Retinal pigment epithelial cell (primary cell): Measurements from ENCODE around the gene NEURL1.

Experiments used
- DNase-seq: peaks from one replicate; pipeline ENCODE4 v3.0.0-alpha.2; 2010; ENCODE audit warnings: low read depth
- H3K4me3 ChIP-seq: 2 replicates; pipeline ENCODE4 v1.5.1; 2011; ENCODE audit warnings: mild to moderate bottlenecking, low read length, control low read depth, moderate library complexity
- TF ChIP-seq, protein P1 (sequence below): conservative IDR thresholded peaks from 2 replicates; pipeline ENCODE4 v1.5.1; 2011; ENCODE audit warnings: low read depth, low read length, control low read depth, inconsistent platforms

The NEURL1 gene, protein sequence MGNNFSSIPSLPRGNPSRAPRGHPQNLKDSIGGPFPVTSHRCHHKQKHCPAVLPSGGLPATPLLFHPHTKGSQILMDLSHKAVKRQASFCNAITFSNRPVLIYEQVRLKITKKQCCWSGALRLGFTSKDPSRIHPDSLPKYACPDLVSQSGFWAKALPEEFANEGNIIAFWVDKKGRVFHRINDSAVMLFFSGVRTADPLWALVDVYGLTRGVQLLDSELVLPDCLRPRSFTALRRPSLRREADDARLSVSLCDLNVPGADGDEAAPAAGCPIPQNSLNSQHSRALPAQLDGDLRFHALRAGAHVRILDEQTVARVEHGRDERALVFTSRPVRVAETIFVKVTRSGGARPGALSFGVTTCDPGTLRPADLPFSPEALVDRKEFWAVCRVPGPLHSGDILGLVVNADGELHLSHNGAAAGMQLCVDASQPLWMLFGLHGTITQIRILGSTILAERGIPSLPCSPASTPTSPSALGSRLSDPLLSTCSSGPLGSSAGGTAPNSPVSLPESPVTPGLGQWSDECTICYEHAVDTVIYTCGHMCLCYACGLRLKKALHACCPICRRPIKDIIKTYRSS

DNA sequence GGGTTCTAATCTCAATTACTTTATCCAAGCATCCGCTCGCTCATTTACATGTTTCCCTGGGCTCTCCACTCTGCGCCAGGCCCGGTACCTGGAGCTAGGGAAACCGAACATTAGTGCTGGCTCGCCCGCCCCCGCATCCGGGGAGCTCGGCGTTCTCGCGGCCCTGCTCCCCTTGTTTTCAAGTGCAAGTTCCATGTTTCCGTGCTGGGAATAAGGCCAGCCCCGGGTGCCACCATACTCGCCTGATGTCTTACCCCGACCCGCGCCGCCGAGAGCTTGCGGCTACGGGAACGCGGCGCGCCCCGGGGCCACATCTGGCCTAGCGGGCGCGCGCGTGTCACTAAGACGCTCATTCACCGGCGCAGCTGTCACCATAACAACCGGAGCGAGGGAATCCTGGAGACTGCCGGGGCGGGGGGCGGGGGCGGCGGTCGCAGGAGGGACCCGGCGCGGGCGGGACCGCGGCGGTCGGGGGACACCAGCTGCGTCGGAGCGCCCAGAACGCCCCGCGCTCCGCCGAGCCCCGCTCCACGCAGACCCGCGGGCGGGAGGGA lies at the start of gene NEURL1:
TSS of gene NEURL1 (plus strand) at position 344 of the 554 bp plus-strand sequence. CDS start 683 bp downstream, outside the sequence.
- H3K4me3 ChIP-seq = peak within 1 kb of the TSS; percentile 29
- TF ChIP-seq, protein P1, sequence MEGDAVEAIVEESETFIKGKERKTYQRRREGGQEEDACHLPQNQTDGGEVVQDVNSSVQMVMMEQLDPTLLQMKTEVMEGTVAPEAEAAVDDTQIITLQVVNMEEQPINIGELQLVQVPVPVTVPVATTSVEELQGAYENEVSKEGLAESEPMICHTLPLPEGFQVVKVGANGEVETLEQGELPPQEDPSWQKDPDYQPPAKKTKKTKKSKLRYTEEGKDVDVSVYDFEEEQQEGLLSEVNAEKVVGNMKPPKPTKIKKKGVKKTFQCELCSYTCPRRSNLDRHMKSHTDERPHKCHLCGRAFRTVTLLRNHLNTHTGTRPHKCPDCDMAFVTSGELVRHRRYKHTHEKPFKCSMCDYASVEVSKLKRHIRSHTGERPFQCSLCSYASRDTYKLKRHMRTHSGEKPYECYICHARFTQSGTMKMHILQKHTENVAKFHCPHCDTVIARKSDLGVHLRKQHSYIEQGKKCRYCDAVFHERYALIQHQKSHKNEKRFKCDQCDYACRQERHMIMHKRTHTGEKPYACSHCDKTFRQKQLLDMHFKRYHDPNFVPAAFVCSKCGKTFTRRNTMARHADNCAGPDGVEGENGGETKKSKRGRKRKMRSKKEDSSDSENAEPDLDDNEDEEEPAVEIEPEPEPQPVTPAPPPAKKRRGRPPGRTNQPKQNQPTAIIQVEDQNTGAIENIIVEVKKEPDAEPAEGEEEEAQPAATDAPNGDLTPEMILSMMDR = no peak
- no peak for DNase-seq

GRCh38 chr10:103444478-103444877 lies 49.0 kb upstream of the NEURL1 start:
- no peak overlapping the region for H3K4me3 ChIP-seq
- DNase-seq = no peak
- TF ChIP-seq, protein P1 = no peak

DNA sequence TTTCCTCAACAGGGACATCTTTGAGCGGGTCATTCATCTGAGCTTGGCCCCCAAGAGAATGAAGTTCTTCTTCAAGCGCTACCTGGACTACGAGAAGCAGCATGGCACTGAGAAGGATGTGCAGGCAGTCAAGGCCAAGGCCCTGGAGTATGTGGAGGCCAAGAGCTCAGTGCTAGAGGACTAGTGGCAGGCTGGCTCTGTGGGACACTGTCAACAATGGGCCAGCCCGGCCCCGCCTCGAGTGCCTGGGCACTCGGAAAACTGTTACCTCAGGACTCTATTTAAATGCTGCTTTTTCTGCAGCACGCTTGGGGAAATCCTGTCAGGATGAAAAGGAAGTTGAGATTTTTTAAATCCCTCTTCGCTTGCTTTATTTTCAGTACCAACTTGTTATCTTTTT lies 48.1 kb upstream of the NEURL1 start:
- TF ChIP-seq, protein P1 = no peak
- DNase-seq = no peak
- no peak overlapping the region for H3K4me3 ChIP-seq

DNA sequence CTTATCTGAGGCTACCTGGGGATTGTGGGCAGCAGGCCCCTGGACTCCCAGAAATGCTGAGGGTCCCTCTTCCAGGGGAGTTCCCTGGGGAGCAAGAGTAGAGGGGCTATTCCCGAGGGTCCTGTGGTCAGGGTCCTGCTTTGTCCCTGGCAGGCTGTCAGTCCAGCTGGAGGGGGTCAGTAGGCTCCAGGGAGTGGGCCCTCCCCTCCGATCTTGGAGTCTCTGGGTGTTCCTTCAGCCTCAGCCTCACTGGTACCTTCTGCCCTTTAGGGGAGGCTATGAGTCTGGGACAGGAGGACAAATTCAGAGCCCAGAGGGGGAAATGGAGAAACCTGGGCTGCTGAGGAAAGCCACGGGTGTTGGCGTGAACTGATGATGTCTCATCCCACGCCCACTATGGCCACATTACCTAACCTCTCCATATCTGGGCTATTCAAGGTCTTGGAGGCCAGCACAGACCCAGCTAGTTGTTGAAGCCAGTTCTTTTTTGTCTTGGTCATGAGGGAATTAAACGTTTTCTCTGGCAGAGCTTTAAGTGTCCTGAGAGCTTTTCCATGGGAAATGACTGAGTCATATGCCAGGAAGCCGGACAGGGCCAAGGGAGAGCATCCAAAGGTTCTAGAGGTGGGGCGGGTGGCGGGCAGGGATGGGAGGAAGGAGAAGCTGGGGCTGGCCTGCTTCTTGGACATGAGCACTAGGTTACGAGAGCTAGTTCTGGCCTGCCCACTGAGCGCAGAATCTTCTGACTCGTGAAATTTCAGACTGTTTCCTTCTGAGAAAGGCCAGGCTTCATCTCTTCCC lies 47.5 kb upstream of the NEURL1 start:
- no peak overlapping the region for H3K4me3 ChIP-seq
- TF ChIP-seq, protein P1 = no peak
- DNase-seq = no peak

GRCh38 chr10:103447187-103447586 lies 46.3 kb upstream of the NEURL1 start:
- DNase-seq = no peak
- TF ChIP-seq, protein P1 = no peak
- no peak overlapping the region for H3K4me3 ChIP-seq

DNA sequence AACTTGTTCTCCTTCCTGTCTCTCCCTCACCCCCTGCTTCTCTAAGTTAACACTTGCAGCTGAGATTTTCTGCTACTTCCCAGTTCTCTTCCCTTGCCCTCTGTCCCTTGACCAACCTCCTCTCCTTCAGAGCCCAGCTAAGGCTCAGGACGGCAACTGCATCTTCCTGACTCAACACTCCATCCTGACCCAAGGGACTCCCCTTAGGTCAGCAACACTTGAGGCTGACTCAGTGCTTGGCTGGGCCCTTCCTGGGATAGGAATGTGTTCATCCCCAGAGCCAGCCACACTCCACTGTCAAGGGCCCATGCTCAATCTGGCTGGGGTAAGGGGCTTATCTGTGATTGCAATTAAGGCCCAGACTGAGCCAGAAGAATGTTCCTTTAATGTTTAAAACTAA lies 44.8 kb upstream of the NEURL1 start:
- no peak overlapping the region for H3K4me3 ChIP-seq
- DNase-seq = no peak
- TF ChIP-seq, protein P1 = no peak
